OCI-LY7 (cell line): ENCODE results near the gene GRID1. TPM values are rescaled to one million over a fixed set of nuclear protein-coding genes. Genes with fewer than 3 reads are reported as not detected.

Experiments
- BruUV-seq: library from RNA; stranded (reverse); fragments of 400-500 nt; replicated peaks from 2 replicates; lab custom pipeline; 2021; lab: Mats Ljungman, UMichigan
- CTCF ChIA-PET: fragments of 300-600 bp; sonication (Branson Sonifier 250); formaldehyde crosslinking; loops from one replicate; lab custom pipeline; 2022; ENCODE audit warnings: antibody characterized with exemption; ENCODE audit not compliant: unreplicated experiment; lab: Charles Lee
- POLR2A ChIA-PET: fragments of 300-600 bp; sonication (Branson Sonifier 250); formaldehyde crosslinking; loops from one replicate; lab custom pipeline; 2022; ENCODE audit warnings: antibody characterized with exemption; lab: Charles Lee
- DNase-seq: peaks from one replicate; pipeline ENCODE4 v3.0.0-alpha.2; 2015; ENCODE audit warnings: low spot score
- H2AFZ ChIP-seq: fragments of 200-600 bp; sonication (generic), shearing (Covaris generic); 2 replicates; pipeline ENCODE4 v1.6.1; 2014; ENCODE audit warnings: mild to moderate bottlenecking, antibody characterized with exemption, low read length, moderate library complexity
- H3K27ac ChIP-seq: fragments of 200-600 bp; sonication (generic); 2 replicates; pipeline ENCODE4 v1.5.1; 2014; ENCODE audit warnings: mixed run types, low read depth, mild to moderate bottlenecking, moderate library complexity, low read length, inconsistent platforms; ENCODE audit not compliant: poor library complexity, severe bottlenecking
- H3K36me3 ChIP-seq: fragments of 200-600 bp; sonication (generic); 2 replicates; pipeline ENCODE4 v1.6.1; 2014; ENCODE audit warnings: mild to moderate bottlenecking, antibody characterized with exemption, low read length, moderate library complexity, mixed read lengths; ENCODE audit not compliant: insufficient read depth
- H3K4me1 ChIP-seq: fragments of 200-600 bp; sonication (generic); 2 replicates; pipeline ENCODE4 v1.5.1; 2014; ENCODE audit warnings: mild to moderate bottlenecking, low read length; ENCODE audit not compliant: insufficient read depth, poor library complexity, severe bottlenecking
- H3K4me2 ChIP-seq: fragments of 200-600 bp; sonication (generic); 2 replicates; pipeline ENCODE4 v1.6.1; 2014; ENCODE audit warnings: mild to moderate bottlenecking, low read length
- H3K4me3 ChIP-seq: fragments of 200-600 bp; sonication (generic); 2 replicates; pipeline ENCODE4 v1.5.1; 2014; ENCODE audit warnings: mild to moderate bottlenecking, low read depth, low read length; ENCODE audit not compliant: poor library complexity, severe bottlenecking
- H3K79me2 ChIP-seq: fragments of 200-600 bp; sonication (generic); 2 replicates; pipeline ENCODE4 v1.6.1; 2016; ENCODE audit warnings: low read depth, mild to moderate bottlenecking, low read length, moderate library complexity, mixed read lengths; ENCODE audit not compliant: insufficient read depth
- H3K9me2 ChIP-seq: fragments of 200-600 bp; sonication (generic); 2 replicates; pipeline ENCODE4 v1.6.1; 2016; ENCODE audit warnings: mild to moderate bottlenecking, low read length, mixed read lengths; ENCODE audit not compliant: insufficient read depth
- H3K9me3 ChIP-seq: fragments of 200-600 bp; sonication (generic); 2 replicates; pipeline ENCODE4 v1.6.1; 2014; ENCODE audit warnings: mild to moderate bottlenecking, mixed run types, low read length, mixed read lengths
- H4K20me1 ChIP-seq: fragments of 200-600 bp; sonication (generic); 2 replicates; pipeline ENCODE4 v1.6.1; 2014; ENCODE audit warnings: mild to moderate bottlenecking, antibody characterized with exemption, low read length, moderate library complexity, mixed read lengths; ENCODE audit not compliant: insufficient read depth
- EZH2phosphoT487 ChIP-seq: fragments of 200-600 bp; sonication (generic); IDR thresholded peaks from 2 replicates; pipeline ENCODE4 v1.6.1; 2018; ENCODE audit warnings: low read depth, borderline replicate concordance, mild to moderate bottlenecking, mixed run types, antibody characterized with exemption, low read length, moderate library complexity, mixed read lengths
- intact Hi-C: fragments of 100-400 bp; cut with micrococcal nuclease; formaldehyde crosslinking; loops from one replicate; pipeline ENCODE4 v1.10.0; 2022; ENCODE audit not compliant: unreplicated experiment
- total RNA-seq, 2 experiments: library from RNA; depleted of rRNA in 1 of 2; stranded (reverse); fragments of >200 nt in 1 of 2; shearing (Covaris generic) in 1 of 2; gene quantifications; 2 replicates each; pipeline ENCODE4 v1.2.3, GENCODE V29; 2014 to 2022
- TF ChIP-seq, protein P1 (sequence below): fragments of 200-600 bp; sonication (generic); conservative IDR thresholded peaks from 2 replicates; pipeline ENCODE4 v1.5.1; 2014; ENCODE audit warnings: mild to moderate bottlenecking, antibody characterized with exemption, low read length, moderate library complexity, mixed read lengths

The GRID1 gene
- total RNA-seq, 2 experiments from 2014 or later = 1.6 to 3.7 TPM

DNA sequence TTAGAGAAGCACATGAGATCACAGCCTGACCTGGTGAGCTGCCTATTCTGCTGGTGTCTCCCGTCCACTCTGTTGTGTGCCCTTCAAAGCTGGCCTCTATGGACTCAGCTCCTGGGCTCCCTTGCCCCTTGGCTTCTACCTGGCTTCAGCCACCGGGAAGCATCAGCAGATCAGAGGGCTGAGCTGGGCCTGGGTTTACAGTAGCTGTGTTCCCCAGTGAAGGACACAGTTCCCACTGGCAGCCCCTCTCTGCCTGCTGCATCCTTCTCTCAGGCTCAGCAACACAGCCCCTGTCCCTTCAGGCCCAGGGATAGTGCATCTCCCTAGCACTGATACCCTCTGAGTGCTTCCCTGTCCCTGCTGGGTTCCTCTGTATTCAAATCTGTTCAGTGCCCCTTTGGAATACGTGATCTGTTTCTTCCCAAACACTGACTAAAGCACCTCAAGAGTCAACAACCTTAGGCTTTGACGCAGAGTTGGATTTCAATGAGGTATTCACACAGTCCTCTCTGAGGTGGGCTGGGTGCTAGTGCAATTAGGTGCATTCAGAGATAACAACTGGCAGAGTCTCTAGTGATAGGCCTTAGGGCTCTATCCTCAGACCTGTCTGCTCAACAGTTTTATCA lies 109.8 kb downstream of the GRID1 start:
- Histone ChIP-seq H3K36me3 (no peaks in the 10 kb centered on the region), H3K4me1 (no peaks in the 10 kb centered on the region), H3K9me2 (no peaks in the 10 kb centered on the region), H3K79me2 (no peaks in the 10 kb centered on the region), H2AFZ (no peak overlapping the region), H4K20me1 (no peaks in the 10 kb centered on the region), H3K4me2 (no peak overlapping the region), H3K4me3 (no peak overlapping the region), H3K27ac (no peak overlapping the region), H3K9me3 (no peaks in the 10 kb centered on the region)
- ChIA-PET CTCF (no interaction called here), POLR2A (interaction anchor here (0.5 to 0.9 kb wide), 3 partner anchors 13 to 532 kb away, joined by 3 read pairs; no protein-coding TSS in a partner anchor)
- TF ChIP-seq, protein P1, sequence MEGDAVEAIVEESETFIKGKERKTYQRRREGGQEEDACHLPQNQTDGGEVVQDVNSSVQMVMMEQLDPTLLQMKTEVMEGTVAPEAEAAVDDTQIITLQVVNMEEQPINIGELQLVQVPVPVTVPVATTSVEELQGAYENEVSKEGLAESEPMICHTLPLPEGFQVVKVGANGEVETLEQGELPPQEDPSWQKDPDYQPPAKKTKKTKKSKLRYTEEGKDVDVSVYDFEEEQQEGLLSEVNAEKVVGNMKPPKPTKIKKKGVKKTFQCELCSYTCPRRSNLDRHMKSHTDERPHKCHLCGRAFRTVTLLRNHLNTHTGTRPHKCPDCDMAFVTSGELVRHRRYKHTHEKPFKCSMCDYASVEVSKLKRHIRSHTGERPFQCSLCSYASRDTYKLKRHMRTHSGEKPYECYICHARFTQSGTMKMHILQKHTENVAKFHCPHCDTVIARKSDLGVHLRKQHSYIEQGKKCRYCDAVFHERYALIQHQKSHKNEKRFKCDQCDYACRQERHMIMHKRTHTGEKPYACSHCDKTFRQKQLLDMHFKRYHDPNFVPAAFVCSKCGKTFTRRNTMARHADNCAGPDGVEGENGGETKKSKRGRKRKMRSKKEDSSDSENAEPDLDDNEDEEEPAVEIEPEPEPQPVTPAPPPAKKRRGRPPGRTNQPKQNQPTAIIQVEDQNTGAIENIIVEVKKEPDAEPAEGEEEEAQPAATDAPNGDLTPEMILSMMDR = no peak
- TF ChIP-seq EZH2phosphoT487 = no peak
- no peak for DNase-seq
- no TSS peak for BruUV-seq
- intact Hi-C loops = no loop called here

DNA sequence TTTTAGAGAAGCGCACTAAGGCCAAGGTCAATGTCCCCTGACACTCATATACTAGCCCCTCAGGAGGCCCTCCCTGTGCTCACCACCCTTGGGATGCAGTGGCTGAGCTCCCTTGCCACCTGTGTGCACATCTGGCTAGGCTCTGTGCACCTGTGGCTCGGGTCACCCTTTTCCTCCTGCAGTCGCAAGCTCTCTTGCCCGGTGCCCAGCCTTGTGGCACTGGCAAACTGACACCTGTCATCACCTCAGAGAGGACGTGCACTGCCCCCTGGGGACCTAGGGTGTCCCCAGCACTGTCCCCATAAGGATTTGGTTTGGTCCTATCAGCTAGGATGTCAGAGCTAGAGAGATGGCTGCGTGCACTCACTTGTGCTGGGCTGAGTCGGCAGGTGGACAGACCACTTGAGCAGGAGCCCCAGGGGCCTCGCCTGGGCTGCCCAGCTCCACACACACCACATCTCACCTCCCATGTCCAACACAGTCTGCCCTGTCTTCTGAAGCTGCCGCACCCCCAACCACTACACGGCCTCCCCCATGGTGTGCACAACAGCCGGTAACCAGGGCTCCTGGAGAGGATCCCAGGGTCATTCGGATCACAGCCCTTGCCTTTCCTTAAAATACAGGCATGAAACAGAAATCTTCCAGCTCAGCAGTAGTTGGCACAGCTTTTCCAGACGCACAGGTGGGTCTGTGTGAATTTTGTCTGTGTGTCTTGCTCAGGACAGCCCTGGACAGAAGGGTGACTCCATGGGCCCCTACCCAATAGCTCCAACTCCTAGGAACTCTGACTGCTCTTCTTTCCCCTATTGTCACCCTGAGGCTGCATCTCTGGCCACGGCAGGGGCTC lies 111.0 kb downstream of the GRID1 start:
- H3K79me2 ChIP-seq = no peaks in the 10 kb centered on the region
- ChIA-PET CTCF (interaction anchor here (0.6 kb wide), 2 partner anchors 58 to 436 kb away, joined by 3 read pairs; no protein-coding TSS in a partner anchor), POLR2A (interaction anchor here (0.5 kb wide), 1 partner anchor 372 kb away, joined by 3 read pairs; no protein-coding TSS in a partner anchor)
- H2AFZ ChIP-seq = no peak overlapping the region
- intact Hi-C loops = no loop called here
- no peak for TF ChIP-seq EZH2phosphoT487
- TF ChIP-seq, protein P1 = no peak
- no peaks in the 10 kb centered on the region for H3K9me3 ChIP-seq
- no peaks in the 10 kb centered on the region for H3K9me2 ChIP-seq
- no peak overlapping the region for H3K4me2 ChIP-seq
- H3K27ac ChIP-seq = no peak overlapping the region
- H3K36me3 ChIP-seq = no peaks in the 10 kb centered on the region
- no peaks in the 10 kb centered on the region for H3K4me1 ChIP-seq
- no peak for DNase-seq
- no peak overlapping the region for H3K4me3 ChIP-seq
- BruUV-seq = no TSS peak
- H4K20me1 ChIP-seq = no peaks in the 10 kb centered on the region
